Measurements from ENCODE around the gene RABGAP1L.

RABGAP1L gene

DNA sequence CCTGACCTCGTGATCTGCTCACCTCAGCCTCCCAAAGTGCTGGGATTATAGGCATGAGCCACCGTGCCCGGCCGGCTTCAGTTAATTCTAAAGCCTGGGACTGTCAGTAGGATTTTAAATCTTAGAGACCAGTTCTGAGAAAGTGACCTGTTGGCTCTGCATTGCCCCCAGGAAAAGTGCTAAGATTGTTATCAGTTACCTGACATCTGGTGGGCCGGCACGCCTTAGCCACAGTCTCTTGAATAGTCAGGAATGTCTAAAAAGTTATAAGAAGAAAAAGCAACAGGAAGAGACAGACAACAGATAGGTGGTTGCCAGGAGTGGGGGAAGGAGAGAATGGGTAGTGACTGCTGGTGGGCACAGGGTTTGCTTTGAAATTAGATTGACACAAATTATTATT is 35.1 kb downstream of the RABGAP1L start:
- no peak for TF ChIP-seq EZH2phosphoT487 (IDR thresholded peaks at IDR 0.05; ENCODE audit: borderline replicate concordance)
- TF ChIP-seq, protein P1, sequence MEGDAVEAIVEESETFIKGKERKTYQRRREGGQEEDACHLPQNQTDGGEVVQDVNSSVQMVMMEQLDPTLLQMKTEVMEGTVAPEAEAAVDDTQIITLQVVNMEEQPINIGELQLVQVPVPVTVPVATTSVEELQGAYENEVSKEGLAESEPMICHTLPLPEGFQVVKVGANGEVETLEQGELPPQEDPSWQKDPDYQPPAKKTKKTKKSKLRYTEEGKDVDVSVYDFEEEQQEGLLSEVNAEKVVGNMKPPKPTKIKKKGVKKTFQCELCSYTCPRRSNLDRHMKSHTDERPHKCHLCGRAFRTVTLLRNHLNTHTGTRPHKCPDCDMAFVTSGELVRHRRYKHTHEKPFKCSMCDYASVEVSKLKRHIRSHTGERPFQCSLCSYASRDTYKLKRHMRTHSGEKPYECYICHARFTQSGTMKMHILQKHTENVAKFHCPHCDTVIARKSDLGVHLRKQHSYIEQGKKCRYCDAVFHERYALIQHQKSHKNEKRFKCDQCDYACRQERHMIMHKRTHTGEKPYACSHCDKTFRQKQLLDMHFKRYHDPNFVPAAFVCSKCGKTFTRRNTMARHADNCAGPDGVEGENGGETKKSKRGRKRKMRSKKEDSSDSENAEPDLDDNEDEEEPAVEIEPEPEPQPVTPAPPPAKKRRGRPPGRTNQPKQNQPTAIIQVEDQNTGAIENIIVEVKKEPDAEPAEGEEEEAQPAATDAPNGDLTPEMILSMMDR (conservative IDR thresholded peaks at IDR 0.05; ENCODE audit: low read length), result no peak
- H3K9ac ChIP-seq (ENCODE audit: low read depth, low read length, poor library complexity, severe bottlenecking), result no peak overlapping the region
- no peaks in the 10 kb centered on the region for H3K9me3 ChIP-seq (ENCODE audit: insufficient read depth, low read depth, low read length)
- H3K9me2 ChIP-seq (replicated peaks; ENCODE audit: low read depth, low read length), result no peaks in the 10 kb centered on the region
- H3K36me3 ChIP-seq (ENCODE audit: insufficient read depth, low read length), result no peaks in the 10 kb centered on the region
- 0 out of 2 replicates have a peak, but pooled peaks cover 3% of the 10 kb centered on the region for H3F3A ChIP-seq (ENCODE audit: low read depth)
- H3K4me1 ChIP-seq (ENCODE audit: insufficient read depth, low read length, poor library complexity, severe bottlenecking), result peaks cover 8% of the 10 kb centered on the region
- no peak overlapping the region for H2AFZ ChIP-seq (ENCODE audit: low read length)
- H3K79me2 ChIP-seq (ENCODE audit: insufficient read depth, low read length), result peaks cover 60% of the 10 kb centered on the region
- H3K4me2 ChIP-seq (ENCODE audit: low read depth, low read length, poor library complexity, severe bottlenecking), result no peak overlapping the region
- H3K27me3 ChIP-seq (ENCODE audit: insufficient read depth, low read length, poor library complexity, severe bottlenecking), result no peaks in the 10 kb centered on the region
- H4K20me1 ChIP-seq (ENCODE audit: insufficient read depth, low read length, poor library complexity, severe bottlenecking), result peaks cover 5% of the 10 kb centered on the region
- no peak overlapping the region for H3K4me3 ChIP-seq (ENCODE audit: low read length, poor library complexity, severe bottlenecking)

DNA sequence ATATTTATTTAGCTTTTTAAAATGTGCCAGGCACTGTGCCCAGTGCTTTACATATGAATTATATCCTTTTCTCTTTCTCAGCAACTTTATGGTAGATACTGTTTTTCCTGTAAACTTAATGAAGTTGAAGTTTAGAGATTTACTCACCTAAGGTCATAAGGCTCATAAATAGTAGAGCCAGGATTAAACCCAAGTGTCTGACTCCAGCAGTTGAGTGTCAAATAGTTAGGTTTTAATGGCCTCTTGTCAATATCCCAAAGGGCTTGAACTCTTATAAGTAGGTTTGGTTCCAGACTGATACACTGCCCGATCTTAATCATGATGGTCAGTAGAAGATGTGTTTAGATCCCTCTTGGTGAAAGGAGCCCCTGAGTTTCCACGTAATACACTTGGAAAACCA is 37.8 kb downstream of the RABGAP1L start:
- Histone ChIP-seq H3K4me1 (ENCODE audit: insufficient read depth, low read length, poor library complexity, severe bottlenecking) (peaks cover 8% of the 10 kb centered on the region), H2AFZ (ENCODE audit: low read length) (no peak overlapping the region), H3K36me3 (ENCODE audit: insufficient read depth, low read length) (no peaks in the 10 kb centered on the region), H3K9ac (ENCODE audit: low read depth, low read length, poor library complexity, severe bottlenecking) (no peak overlapping the region), H3K4me2 (ENCODE audit: low read depth, low read length, poor library complexity, severe bottlenecking) (no peak overlapping the region), H3K4me3 (ENCODE audit: low read length, poor library complexity, severe bottlenecking) (no peak overlapping the region), H3K9me3 (ENCODE audit: insufficient read depth, low read depth, low read length) (no peaks in the 10 kb centered on the region), H3K79me2 (ENCODE audit: insufficient read depth, low read length) (peaks cover 38% of the 10 kb centered on the region), H3F3A (ENCODE audit: low read depth) (no peaks in the 10 kb centered on the region), H3K27me3 (ENCODE audit: insufficient read depth, low read length, poor library complexity, severe bottlenecking) (no peaks in the 10 kb centered on the region), H3K9me2 (replicated peaks; ENCODE audit: low read depth, low read length) (no peaks in the 10 kb centered on the region), H4K20me1 (ENCODE audit: insufficient read depth, low read length, poor library complexity, severe bottlenecking) (peaks cover 5% of the 10 kb centered on the region)
- no peak for TF ChIP-seq EZH2phosphoT487 (IDR thresholded peaks at IDR 0.05; ENCODE audit: borderline replicate concordance)
- TF ChIP-seq, protein P1 (conservative IDR thresholded peaks at IDR 0.05; ENCODE audit: low read length), result no peak

DNA sequence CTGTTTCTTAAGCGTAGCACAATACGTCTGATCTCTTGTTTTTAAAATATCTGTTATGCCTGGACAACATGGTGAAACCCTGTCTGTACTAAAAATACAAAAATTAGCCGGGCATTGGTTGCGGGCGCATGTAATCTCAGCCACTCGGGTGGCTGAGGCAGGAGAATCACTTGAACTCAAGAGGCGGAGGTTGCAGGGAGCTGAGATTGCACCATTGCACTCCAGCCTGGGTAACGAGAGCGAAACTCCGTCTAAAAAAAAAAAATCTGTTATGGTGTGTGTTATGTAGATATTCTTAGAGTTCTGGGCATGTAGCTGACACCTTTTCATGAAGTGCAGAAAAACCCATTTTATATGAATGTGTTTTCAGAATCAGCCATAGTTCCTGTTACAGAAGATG is 38.2 kb downstream of the RABGAP1L start:
- TF ChIP-seq, protein P1 (conservative IDR thresholded peaks at IDR 0.05; ENCODE audit: low read length), result no peak
- no peak for TF ChIP-seq EZH2phosphoT487 (IDR thresholded peaks at IDR 0.05; ENCODE audit: borderline replicate concordance)
- Histone ChIP-seq H3K9me2 (replicated peaks; ENCODE audit: low read depth, low read length) (no peaks in the 10 kb centered on the region), H4K20me1 (ENCODE audit: insufficient read depth, low read length, poor library complexity, severe bottlenecking) (peaks cover 5% of the 10 kb centered on the region), H2AFZ (ENCODE audit: low read length) (no peak overlapping the region), H3K9ac (ENCODE audit: low read depth, low read length, poor library complexity, severe bottlenecking) (no peak overlapping the region), H3K36me3 (ENCODE audit: insufficient read depth, low read length) (no peaks in the 10 kb centered on the region), H3K9me3 (ENCODE audit: insufficient read depth, low read depth, low read length) (no peaks in the 10 kb centered on the region), H3K27me3 (ENCODE audit: insufficient read depth, low read length, poor library complexity, severe bottlenecking) (no peaks in the 10 kb centered on the region), H3K4me1 (ENCODE audit: insufficient read depth, low read length, poor library complexity, severe bottlenecking) (peaks cover 8% of the 10 kb centered on the region), H3K79me2 (ENCODE audit: insufficient read depth, low read length) (peaks cover 35% of the 10 kb centered on the region), H3K4me3 (ENCODE audit: low read length, poor library complexity, severe bottlenecking) (no peak overlapping the region), H3K4me2 (ENCODE audit: low read depth, low read length, poor library complexity, severe bottlenecking) (no peak overlapping the region), H3F3A (ENCODE audit: low read depth) (no peaks in the 10 kb centered on the region)
